HepG2 (cell line): ENCODE measurements around the gene CLTA. TPM values are rescaled to one million over a fixed set of nuclear protein-coding genes. Genes with fewer than 3 reads are reported as not detected.

Source experiments
- ATAC-seq: fragments of 200-7000 bp; cut with Tn5 transposase; 3 replicates; pipeline ENCODE4 v1.9.1; 2020; ENCODE audit warnings: mild to moderate bottlenecking, moderate library complexity
- BruUV-seq: library from RNA; stranded (reverse); fragments of 400-500 nt; replicated peaks from 2 replicates; lab custom pipeline; 2021; lab: Mats Ljungman, UMichigan
- CTCF ChIA-PET: fragments of 300-600 bp; formaldehyde crosslinking; extraction: SDS; loops from one replicate; lab custom pipeline; 2021; ENCODE audit warnings: low total read pairs, inconsistent platforms, low intra/inter-chr PET ratio; lab: Yijun Ruan, JAX
- POLR2A ChIA-PET: fragments of 350-600 bp; sonication (Branson Sonifier 250); formaldehyde crosslinking; loops from one replicate; lab custom pipeline; 2020; ENCODE audit warnings: antibody characterized with exemption, inconsistent platforms; lab: Yijun Ruan, JAX
- DNase-seq: peaks from one replicate; pipeline ENCODE4 v3.0.0-alpha.2; 2015; ENCODE audit warnings: low spot score
- FAIRE-seq: peaks from 3 replicates; lab custom pipeline; 2011; peaks lifted over from hg19 to GRCh38; lab: Jason Lieb, UNC
- H2AFZ ChIP-seq: one replicate; pipeline ENCODE4 v1.6.1; 2011; ENCODE audit warnings: low read length, inconsistent platforms
- H3K27ac ChIP-seq: fragments of 300-600 bp; 3 replicates; pipeline ENCODE4 v1.8.0; 2011; ENCODE audit warnings: mixed run types, mild to moderate bottlenecking, mixed read lengths, low read length, inconsistent platforms; ENCODE audit not compliant: insufficient read depth; ENCODE audit errors: extremely low read length
- H3K27me3 ChIP-seq, 2 experiments: fragments of 200-600 bp in 1 of 2; 2 replicates in 1 of 2; 3 replicates in 1 of 2; pipeline versions ENCODE4 v1.6.0 to v1.8.0; 2011; ENCODE audit warnings: low read length in 2 of 2, mild to moderate bottlenecking in 2 of 2, moderate library complexity in 2 of 2, inconsistent platforms in 1 of 2; ENCODE audit not compliant: insufficient read depth in 2 of 2, control insufficient read depth in 1 of 2
- H3K36me3 ChIP-seq, 2 experiments: fragments of 200-600 bp in 1 of 2; replicated peaks in 1 of 2; 2 replicates in 1 of 2; 3 replicates in 1 of 2; pipeline versions ENCODE4 v1.5.1 to v1.8.0; 2011; ENCODE audit warnings: low read length in 2 of 2, inconsistent platforms in 1 of 2; ENCODE audit not compliant: insufficient read depth in 2 of 2, control insufficient read depth in 1 of 2
- H3K4me1 ChIP-seq: 2 replicates; pipeline ENCODE4 v1.5.1; 2012; ENCODE audit warnings: low read length, inconsistent platforms; ENCODE audit not compliant: insufficient read depth
- H3K4me2 ChIP-seq: 2 replicates; pipeline ENCODE4 v1.6.0; 2011; ENCODE audit warnings: low read depth, low read length, inconsistent platforms
- H3K4me3 ChIP-seq, 3 experiments: fragments of 200-600 bp in 1 of 3; sonication (generic), shearing (Covaris generic) in 1 of 3; replicated peaks in 1 of 3; 2 replicates each; pipeline ENCODE4 v1.5.1; 2011 to 2016; ENCODE audit warnings: low read length in 3 of 3, inconsistent platforms in 2 of 3, low read depth in 2 of 3, mild to moderate bottlenecking in 2 of 3, control low read depth in 1 of 3, mixed read lengths in 1 of 3; ENCODE audit not compliant: insufficient read depth in 1 of 3
- H3K79me2 ChIP-seq: one replicate; pipeline ENCODE4 v1.6.1; 2011; ENCODE audit warnings: low read length, inconsistent platforms; ENCODE audit not compliant: insufficient read depth
- H3K9ac ChIP-seq: 2 replicates; pipeline ENCODE4 v1.6.0; 2011; ENCODE audit warnings: mild to moderate bottlenecking, low read depth, low read length, inconsistent platforms; ENCODE audit not compliant: insufficient read depth
- H3K9me3 ChIP-seq: 2 replicates; pipeline ENCODE4 v1.5.1; 2012; ENCODE audit warnings: mild to moderate bottlenecking, low read length
- H4K20me1 ChIP-seq: 2 replicates; pipeline ENCODE4 v1.6.0; 2011; ENCODE audit warnings: inconsistent platforms, mild to moderate bottlenecking, low read length, moderate library complexity; ENCODE audit not compliant: insufficient read depth
- ETV5 ChIP-seq: IDR thresholded peaks from 2 replicates; pipeline ENCODE4 v1.6.1; 2018; ENCODE audit warnings: missing biosample characterization, missing genetic modification reagents, inconsistent platforms, borderline replicate concordance
- GLI4 ChIP-seq: sonication (generic); formaldehyde crosslinking; IDR thresholded peaks from 2 replicates; pipeline ENCODE4 v1.5.1; 2020; ENCODE audit warnings: missing genetic modification reagents, mild to moderate bottlenecking, moderate library complexity, borderline replicate concordance
- NFRKB ChIP-seq: fragments of 450-650 bp; IDR thresholded peaks from 2 replicates; pipeline ENCODE4 v1.6.1; 2017
- SRF ChIP-seq: IDR thresholded peaks from 2 replicates; pipeline ENCODE4 v1.6.1; 2011; ENCODE audit warnings: mild to moderate bottlenecking, low read depth, low read length, moderate library complexity
- ZBTB3 ChIP-seq: sonication (generic); formaldehyde crosslinking; IDR thresholded peaks from 2 replicates; pipeline ENCODE4 v1.4.0; 2020; ENCODE audit warnings: low read depth, mild to moderate bottlenecking, moderate library complexity, missing genetic modification reagents, borderline replicate concordance
- ZFP62 ChIP-seq: sonication (generic); formaldehyde crosslinking; IDR thresholded peaks from 2 replicates; pipeline ENCODE4 v1.4.0; 2020; ENCODE audit warnings: missing genetic modification reagents
- ZNF280B ChIP-seq: sonication (generic); formaldehyde crosslinking; IDR thresholded peaks from 2 replicates; pipeline ENCODE4 v1.5.0; 2020; ENCODE audit warnings: missing genetic modification reagents, mild to moderate bottlenecking, borderline replicate concordance
- WGBS: methylation state at CpG from one replicate; pipeline ENCODE4 v1.1.6; 2017; ENCODE audit warnings: low lambda C conversion rate; 5-methylcytosine and 5-hydroxymethylcytosine counted together
- in situ Hi-C: cut with HindIII; loops from 2 replicates; pipeline ENCODE4 v1.10.0; 2017; ENCODE audit warnings: low pct_unique_long_range_greater_than_20kb; ENCODE audit not compliant: extremely low pct_ligation_motif_present
- intact Hi-C: fragments of 100-400 bp; cut with micrococcal nuclease; formaldehyde crosslinking; loops from one replicate; pipeline ENCODE4 v1.10.0; 2022; ENCODE audit not compliant: unreplicated experiment
- polyA plus RNA-seq, 8 experiments: library from polyadenylated mRNA; depleted of rRNA in 3 of 8; stranded (reverse) in 7 of 8; unstranded in 1 of 8; fragments of >200 nt; fragmentation: Illumina TruSeq in 4 of 8; extraction: Trizol in 4 of 8; gene quantifications; 2 replicates each; pipeline versions ENCODE4 v1.2.1 to v1.2.3, GENCODE V29; 2011 to 2016; ENCODE audit warnings: low read depth in 4 of 8, missing spikeins in 1 of 8, mixed read lengths in 1 of 8; ENCODE audit not compliant: insufficient read depth in 1 of 8
- total RNA-seq, 5 experiments: library from RNA; depleted of rRNA; stranded (reverse); fragments of >200 nt; fragmentation: Illumina TruSeq; extraction: Trizol; gene quantifications; 2 replicates each; pipeline ENCODE4 v1.2.3, GENCODE V29; 2016; ENCODE audit warnings: low read depth in 1 of 5

The CLTA gene
- total and polyA plus RNA-seq, 2 of the 13 experiments (the other 11 are each of a cell fraction or from before 2014, with no cell fraction given), result 143 to 222 TPM

GRCh38 chr9:36210722-36211121 lies 20.0 kb downstream of the CLTA start (continued):
- TF ChIP-seq ETV5 (CRISPR knock-in tag), result no peak
- no peak for TF ChIP-seq ZFP62 (CRISPR knock-in tag)
- TF ChIP-seq ZBTB3 (CRISPR knock-in tag), result no peak
- no peak for TF ChIP-seq GLI4 (CRISPR knock-in tag)

- H3K36me3 ChIP-seq, result peaks cover 23 to 83% of the 10 kb centered on the region in 2 experiments
- intact Hi-C loops, result no loop called here
- no peak overlapping the region for H3K27ac ChIP-seq
- H2AFZ ChIP-seq, result no peak overlapping the region
- TF ChIP-seq NFRKB (no peak), SRF (no peak), ZNF280B (no peak)
- H4K20me1 ChIP-seq, result peaks cover 9% of the 10 kb centered on the region; the same call in 1 of the 2 replicates
- CTCF ChIA-PET, result no interaction called here
- H3K4me3 ChIP-seq, result no peak overlapping the region
- H3K27me3 ChIP-seq, result no peaks in the 10 kb centered on the region
- H3K4me1 ChIP-seq, result peaks cover 30% of the 10 kb centered on the region
- DNase-seq (no peak), FAIRE-seq (no peak), ATAC-seq (no peak)
- H3K9ac ChIP-seq, result no peak overlapping the region
- POLR2A ChIA-PET, result no interaction called here
- H3K79me2 ChIP-seq, result peaks cover 21% of the 10 kb centered on the region
- in situ Hi-C loops, result no loop called here
- WGBS, result 94% methylated on average over 7 of the region's 7 CpGs
- no peak overlapping the region for H3K4me2 ChIP-seq
- BruUV-seq, result no TSS peak
- H3K9me3 ChIP-seq, result no peaks in the 10 kb centered on the region
Measured at GRCh38 chr9:36211510-36211909, 20.8 kb downstream of the CLTA start.
